GM18526 (cell line): ENCODE data around the gene SLC15A5.

Source experiments
- POLR2A ChIP-seq: IDR thresholded peaks from 3 replicates; pipeline ENCODE4 v1.6.1; 2011; ENCODE audit not compliant: insufficient read length; ENCODE audit errors: extremely low read depth

SLC15A5 gene

DNA sequence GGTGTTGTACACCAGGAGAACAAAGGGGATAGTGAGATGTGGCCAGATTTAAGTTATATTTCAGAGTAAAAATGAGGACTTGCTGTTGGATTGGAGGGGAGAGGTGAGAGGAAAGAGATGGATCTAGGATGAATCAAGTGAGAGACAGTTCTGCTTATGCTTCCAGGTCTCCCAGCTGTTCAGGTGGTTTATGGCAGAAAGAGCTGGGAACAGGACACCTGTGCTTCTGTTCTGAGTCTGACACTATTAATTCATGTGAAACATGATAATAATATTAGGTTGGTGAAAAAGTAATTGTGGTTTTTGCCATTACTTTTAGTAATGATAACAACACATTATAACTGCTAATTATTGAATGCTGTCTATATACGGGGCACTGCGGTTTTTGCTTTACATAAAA is 55.7 kb downstream of the SLC15A5 start:
- no peak for TF ChIP-seq POLR2A

DNA sequence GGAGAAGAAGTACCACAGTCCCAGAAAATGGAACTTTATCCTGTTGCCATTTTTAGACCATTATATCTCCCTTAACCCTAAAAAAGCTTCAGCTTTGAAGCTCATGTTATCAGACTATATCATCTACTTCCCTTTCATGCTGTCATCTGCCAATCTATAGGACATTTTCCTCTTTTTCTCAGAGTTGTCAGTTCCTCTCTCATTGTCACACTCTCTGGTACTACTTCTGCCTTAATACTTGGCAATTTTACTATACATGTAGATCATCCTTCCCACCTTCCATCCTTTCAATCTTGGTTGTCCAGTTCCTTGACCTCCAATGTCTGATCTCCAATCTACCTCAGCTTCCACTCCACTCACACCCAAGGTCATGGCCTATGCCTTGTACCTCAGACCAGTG is 57.4 kb downstream of the SLC15A5 start:
- no peak for TF ChIP-seq POLR2A

DNA sequence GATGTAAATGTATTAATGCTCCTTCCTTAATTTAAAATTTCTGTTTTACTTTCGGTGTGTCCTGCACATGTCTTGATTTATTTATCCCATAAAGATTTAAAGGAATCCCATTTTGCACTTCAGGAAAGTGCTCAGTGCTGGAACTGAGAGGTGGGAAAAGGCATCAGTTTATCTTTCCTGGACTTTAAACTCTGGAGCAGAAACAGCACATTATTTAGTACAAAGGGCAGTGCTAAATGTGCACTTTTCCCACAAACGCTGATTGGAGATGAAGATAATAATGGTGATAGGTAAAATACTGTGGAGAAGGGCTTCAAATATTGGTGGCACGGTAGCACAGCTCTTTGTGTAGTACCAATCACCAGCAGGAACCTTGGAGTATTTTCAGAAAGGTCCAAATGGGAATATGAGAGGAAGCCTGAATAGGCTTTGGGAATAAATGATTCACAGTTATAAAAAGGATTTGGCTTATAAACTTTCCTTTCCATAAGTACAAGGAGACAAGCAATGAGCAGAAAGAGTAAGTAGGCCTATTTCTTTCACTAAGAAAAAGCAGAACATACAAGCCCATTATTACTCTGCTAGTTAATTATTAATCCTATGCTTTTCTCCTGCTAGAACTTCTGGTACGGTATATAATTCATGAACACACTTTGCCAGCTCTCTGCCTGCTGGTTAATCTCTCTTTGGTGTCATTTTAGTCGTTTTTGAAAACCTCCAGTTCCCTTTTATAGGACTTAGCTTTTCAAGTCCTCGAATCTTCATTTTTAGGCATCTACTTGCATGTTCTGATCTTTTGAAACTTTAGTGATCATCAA is 58.3 kb downstream of the SLC15A5 start:
- TF ChIP-seq POLR2A: no peak

DNA sequence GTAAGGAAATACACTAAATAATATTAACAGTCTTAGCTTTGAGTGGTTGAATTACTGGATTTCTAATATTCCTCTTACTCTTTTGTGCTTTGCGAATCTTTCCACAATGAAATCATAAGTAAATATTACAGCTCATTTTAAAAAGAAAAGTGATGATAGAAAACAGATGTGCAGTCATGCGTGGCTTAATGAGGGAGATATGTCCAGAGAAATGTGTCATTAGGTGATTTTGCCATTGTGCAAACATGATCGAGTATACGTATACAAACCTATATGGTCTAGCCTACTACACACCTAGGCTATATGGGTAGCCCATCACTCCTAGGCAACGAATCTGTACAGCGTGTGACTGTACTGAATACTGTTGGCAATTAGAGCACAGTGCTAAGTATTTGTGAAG is 59.3 kb downstream of the SLC15A5 start:
- TF ChIP-seq POLR2A: no peak

DNA sequence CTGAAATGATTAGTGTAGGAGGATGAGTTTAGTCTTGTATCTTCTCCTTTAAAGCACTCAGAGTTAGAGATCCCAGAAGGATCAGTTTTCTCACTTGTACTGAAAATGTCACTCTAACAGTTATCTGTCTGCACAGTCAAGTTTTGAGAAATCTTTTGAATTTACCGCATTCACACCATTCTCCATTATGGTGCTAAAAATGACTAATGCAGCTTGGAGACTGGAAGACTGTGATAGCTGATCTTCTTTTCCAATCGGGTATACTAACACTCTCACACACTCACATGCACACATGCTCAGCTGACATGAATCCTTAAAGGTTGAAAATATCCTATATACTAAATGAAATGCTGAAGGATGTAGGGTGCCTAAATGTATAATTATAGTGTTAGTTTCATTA is 65.8 kb downstream of the SLC15A5 start:
- no peak for TF ChIP-seq POLR2A

DNA sequence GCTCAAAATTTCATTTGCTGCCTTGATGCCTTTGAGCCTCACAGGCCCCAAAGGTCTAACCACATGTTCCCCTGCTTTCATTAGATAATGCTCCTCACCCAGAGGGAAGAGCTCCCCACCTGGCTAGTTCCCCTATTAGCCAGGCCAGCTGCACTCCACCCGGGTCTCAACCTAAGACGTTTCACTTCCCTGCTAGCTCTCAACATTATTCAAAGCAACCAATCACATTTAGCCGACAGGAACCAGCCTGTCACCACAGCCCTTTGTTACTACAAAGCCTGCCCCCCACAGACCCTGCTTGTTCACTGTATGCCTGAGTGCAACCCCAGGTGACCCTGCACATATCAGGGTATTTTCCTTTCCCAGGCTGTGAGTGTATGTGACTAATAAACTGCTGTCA is 78.6 kb downstream of the SLC15A5 start:
- no peak for TF ChIP-seq POLR2A

DNA sequence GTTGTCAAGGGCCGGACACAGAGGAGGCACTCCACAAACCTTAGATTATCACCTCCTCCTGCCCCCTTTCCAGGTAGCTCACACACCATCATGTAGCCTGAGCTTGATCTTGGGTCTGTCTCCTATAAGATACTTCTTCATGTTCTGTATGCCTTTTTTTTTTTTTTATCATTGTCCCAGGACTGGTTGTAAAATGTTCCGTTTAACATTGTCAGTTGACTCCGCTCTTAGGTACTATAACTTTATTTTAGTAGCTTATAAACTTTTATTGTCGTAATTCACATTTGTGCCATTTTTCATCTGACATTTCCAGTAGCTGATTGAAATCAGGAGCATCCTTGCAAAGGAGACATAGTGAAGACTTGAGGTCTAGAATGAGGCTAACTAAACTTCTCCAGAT is 79.9 kb downstream of the SLC15A5 start:
- TF ChIP-seq POLR2A: no peak

DNA sequence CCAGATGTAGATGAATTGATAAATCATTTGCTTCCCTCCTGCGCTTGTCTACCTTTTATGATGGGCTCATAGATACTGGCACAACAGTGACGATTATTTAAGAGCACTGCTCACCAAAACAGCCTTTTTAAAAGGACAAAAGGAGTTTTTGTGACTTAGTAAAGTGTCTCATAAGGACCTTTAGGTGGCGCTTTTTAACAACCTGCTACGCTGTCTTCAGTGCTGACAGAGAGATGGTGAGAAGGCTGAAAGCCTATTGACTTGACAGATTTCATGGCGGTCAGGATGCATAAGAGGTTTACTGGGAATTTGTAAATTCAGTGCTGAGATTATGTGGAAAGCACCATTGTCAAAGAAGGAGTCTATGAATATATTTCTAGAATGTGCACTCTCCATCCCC is 87.6 kb downstream of the SLC15A5 start:
- TF ChIP-seq POLR2A: no peak

DNA sequence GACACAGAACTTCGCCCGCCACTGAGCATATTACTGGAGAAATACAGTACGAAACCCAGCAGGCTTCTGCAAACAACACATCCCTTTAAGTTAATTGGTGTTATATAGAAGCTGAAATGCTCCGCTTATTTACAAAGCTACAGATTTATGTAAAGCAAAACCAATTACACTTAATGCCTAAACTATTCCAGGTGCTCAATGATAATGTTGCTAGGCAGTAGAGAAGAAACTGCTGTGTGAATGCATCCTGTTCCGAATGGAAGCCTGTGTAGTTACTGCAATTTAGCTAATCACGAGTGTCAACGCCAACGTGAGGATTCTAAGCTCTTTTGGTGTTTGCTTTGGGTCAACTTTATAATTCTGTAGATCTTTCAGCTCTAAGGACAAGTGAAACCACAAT is 89.8 kb downstream of the SLC15A5 start:
- TF ChIP-seq POLR2A: no peak

DNA sequence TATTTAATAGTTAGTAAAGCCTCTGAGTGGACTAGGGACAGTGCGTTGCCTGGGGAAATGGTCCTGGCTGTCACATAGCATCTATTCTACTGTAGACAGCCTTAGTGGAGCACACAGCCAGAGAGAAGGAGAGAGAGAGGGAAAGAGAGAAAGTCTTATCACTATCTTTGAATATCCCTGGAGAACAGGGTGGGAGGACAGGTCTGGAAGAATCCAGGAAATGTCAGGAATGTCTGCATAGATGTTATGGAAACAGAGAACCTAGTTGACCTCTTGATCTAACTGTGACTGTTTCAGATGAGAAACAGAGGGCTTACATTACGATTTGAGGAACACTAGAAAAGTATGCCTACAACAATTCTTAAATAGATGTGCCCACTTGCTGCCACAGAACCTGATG is 92.8 kb downstream of the SLC15A5 start:
- TF ChIP-seq POLR2A: no peak

DNA sequence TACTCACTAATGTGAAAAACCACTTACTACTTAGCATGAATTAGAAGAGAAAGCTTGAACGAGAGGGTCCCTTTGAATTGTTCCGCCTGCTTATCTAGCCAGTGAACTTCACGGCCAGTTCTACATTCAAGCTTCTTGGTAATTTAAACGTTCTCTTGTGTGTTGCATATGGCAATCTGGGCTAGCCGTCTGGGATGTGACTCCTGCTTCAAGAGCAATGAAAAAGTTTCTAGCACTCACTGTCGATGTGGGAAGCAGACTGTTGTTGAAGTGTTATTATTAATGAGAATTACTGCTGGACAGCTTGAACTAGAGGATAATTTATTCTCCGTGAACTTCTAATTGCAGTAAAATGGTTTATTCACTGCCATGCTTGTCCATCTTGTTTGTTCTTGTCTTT is 93.9 kb downstream of the SLC15A5 start:
- TF ChIP-seq POLR2A: no peak

DNA sequence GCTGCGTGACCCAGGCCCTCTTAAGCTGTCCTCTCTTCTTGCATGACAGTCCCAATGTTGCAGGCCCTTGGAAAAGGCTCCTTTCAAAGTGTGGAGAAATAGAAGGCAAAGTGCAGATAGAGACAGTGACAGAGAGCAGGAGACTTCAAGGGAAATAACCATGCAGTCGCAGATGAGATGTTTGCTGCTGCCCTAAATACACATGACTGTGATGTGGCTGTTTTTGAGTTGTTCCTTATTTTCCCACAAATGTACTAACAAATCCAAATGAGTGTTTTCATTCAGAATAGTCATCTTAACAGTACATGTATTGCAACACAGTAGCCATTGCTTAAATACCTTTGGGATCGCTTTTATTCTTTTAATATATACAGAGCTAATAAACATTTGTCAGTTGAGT is 101.6 kb downstream of the SLC15A5 start:
- no peak for TF ChIP-seq POLR2A

DNA sequence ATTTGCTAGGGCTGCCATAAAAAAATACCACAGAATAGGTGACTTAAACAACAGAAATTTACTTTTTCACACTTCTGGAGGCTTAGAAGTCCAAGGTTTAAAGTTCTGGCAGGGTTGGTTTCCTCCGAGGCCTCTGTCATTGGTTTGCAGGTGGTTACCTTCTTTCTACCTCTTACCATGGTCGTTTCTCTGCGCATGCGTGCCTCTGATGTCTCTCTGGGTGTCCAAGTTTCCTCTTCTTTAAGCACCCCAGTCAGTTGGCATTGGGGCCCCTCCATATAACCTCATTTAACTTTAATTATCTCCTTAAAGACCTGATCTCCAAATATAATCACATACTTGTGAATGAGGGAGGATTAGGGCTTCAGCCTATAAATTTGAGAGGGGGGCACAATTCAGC is 103.2 kb downstream of the SLC15A5 start:
- TF ChIP-seq POLR2A: no peak

DNA sequence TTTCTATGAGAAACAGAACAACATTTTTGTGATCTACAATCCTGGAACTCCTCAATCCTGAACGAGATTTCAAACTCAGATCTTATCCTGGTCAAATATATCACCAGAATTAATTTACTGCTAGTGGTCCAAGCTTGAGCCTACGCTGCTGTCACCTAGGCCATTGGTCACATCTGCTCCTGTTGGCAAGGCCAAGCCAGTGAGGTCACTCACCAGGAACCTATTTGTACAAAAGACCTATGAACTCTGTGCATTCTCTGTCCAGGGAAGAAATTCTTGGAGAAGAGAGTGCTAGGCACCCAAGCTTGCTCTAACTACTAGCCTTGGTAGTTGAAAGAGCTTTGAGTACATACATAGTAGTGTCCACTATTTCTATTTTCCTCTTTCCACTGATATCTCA is 106.1 kb downstream of the SLC15A5 start:
- TF ChIP-seq POLR2A: no peak

DNA sequence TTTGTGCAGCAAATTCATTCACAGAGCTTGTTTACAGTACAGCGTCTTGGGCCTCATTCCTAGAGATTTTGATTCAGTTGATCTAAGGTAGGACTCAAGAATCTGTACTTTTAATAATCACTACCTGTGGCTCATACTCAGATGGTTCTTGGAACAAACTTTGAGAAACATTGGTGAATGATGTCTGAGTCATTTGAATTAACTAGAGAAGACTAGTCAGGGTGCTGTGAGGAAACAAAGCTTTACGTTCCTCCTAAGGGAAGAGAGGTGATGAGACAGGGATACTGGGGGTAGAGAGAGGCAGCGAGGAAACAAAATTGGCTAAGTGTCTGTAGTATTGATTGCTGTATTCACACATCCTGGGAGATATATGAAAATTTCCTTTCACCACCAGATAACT is 109.4 kb downstream of the SLC15A5 start:
- TF ChIP-seq POLR2A: no peak

DNA sequence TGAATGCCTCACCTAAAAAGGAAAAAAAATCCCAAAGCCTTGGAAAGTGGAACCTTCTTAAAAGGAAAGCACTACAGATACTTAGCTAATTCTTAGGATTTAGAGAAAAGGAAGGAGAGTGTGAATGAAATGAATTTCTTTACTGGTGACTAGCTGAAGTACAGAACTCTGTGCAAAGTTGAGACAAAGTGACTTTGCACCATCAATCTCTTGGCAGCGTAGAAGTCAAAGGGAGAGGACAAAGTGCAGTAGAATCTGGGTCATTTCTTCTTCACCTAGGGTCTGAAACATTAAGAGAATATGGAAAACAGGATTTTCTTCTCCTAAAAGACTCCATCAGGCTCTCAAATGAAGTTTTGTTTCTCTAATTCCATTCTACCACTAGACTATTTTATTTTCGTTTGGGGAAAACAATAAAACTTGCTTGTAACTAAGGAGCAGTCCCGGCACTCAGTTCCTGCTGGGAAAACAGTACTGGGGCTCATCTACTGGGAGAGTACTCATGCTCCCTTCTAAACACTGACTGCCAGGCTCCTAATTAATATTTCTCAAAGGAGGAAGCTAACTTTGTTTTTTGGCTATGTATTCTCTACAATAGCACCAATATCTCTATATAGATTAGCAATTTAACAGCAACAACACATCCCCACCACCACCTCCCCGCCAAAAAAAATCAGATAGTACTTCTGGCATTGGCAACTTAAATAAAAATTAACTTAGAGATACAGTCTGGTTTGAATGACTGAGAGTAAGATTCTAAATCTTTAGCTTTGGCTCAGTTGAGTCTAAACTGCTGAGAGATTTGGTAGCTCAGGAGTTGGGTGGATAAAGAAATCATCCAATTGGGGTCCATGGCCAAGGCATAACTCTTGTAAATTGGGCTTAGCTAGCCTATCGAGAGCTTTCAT is 110.7 kb downstream of the SLC15A5 start:
- TF ChIP-seq POLR2A: no peak
